Effector memory CD4-positive, alpha-beta T cell (primary cell): ENCODE measurements around the gene DNAJC4.

Experiments
- DNase-seq, 3 donors: peaks; one replicate each; pipeline ENCODE4 v3.0.0-alpha.2; 2020
- H3K27ac ChIP-seq: 2 replicates; pipeline ENCODE4 v1.7.0; 2013; ENCODE audit warnings: mild to moderate bottlenecking, low read length, moderate library complexity; ENCODE audit not compliant: insufficient read depth, poor library complexity, severe bottlenecking
- H3K27me3 ChIP-seq: replicated peaks from 2 replicates; pipeline ENCODE4 v1.7.0; 2013; ENCODE audit warnings: mild to moderate bottlenecking, low read length; ENCODE audit not compliant: insufficient read depth, control insufficient read depth, poor library complexity, severe bottlenecking
- H3K36me3 ChIP-seq: 2 replicates; pipeline ENCODE4 v1.7.0; 2013; ENCODE audit warnings: mild to moderate bottlenecking, low read length, moderate library complexity; ENCODE audit not compliant: control insufficient read depth, insufficient read depth
- H3K4me1 ChIP-seq: 2 replicates; pipeline ENCODE4 v1.7.0; 2013; ENCODE audit warnings: low read length, mild to moderate bottlenecking; ENCODE audit not compliant: control insufficient read depth, insufficient read depth, poor library complexity, severe bottlenecking
- H3K4me3 ChIP-seq: 2 replicates; pipeline ENCODE4 v1.7.0; 2013; ENCODE audit warnings: low read length, low read depth, mild to moderate bottlenecking; ENCODE audit not compliant: insufficient read depth, poor library complexity, severe bottlenecking
- H3K9me3 ChIP-seq: 2 replicates; pipeline ENCODE4 v1.7.0; 2013; ENCODE audit warnings: mild to moderate bottlenecking, low read length, moderate library complexity; ENCODE audit not compliant: control insufficient read depth

Gene DNAJC4

DNA sequence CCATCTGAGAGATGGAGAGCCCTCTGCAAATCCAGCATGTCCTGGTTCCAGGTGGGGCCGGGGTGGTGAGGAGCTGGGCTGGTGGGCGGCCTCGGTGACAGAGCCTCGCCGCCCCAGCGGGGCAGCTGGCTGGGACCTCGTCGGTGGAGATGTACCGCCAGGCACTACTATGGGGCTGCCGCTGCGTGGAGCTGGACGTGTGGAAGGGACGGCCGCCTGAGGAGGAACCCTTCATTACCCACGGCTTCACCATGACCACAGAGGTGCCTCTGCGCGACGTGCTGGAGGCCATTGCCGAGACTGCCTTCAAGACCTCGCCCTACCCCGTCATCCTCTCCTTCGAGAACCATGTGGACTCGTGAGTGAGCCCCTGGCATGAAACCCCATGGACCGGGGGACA lies 28.0 kb downstream of the DNAJC4 start:
- Histone ChIP-seq H3K4me3 (no peak overlapping the region), H3K36me3 (no peaks in the 10 kb centered on the region), H3K4me1 (no peaks in the 10 kb centered on the region), H3K9me3 (no peaks in the 10 kb centered on the region), H3K27ac (no peak overlapping the region), H3K27me3 (no peaks in the 10 kb centered on the region)
- DNase-seq: no peak

DNA sequence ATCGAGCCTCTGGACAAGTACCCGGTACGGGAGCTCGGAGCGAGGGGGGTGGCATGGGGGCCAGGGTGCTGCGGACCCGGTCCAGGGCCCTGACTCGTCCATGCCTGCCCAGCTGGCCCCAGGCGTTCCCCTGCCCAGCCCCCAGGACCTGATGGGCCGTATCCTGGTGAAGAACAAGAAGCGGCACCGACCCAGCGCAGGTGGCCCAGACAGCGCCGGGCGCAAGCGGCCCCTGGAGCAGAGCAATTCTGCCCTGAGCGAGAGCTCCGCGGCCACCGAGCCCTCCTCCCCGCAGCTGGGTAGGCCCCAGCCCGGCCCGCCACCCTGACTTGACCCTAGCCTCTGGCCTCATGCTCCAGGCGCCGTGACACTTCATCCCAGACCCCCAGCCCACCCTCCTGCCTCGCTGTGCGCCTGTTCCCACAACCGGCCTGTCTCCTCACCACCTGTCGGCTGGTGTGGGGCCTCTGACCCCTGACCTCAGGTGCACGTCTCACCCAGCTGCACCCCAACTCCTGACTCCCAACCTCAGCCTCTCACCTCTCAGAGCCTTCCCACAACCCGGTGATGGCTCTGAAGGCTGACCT lies 28.7 kb downstream of the DNAJC4 start:
- no peaks in the 10 kb centered on the region for H3K4me1 ChIP-seq
- no peaks in the 10 kb centered on the region for H3K9me3 ChIP-seq
- peaks cover 5% of the 10 kb centered on the region for H3K36me3 ChIP-seq
- no peak overlapping the region for H3K4me3 ChIP-seq
- H3K27ac ChIP-seq: no peak overlapping the region
- DNase-seq: no peak
- H3K27me3 ChIP-seq: no peaks in the 10 kb centered on the region

DNA sequence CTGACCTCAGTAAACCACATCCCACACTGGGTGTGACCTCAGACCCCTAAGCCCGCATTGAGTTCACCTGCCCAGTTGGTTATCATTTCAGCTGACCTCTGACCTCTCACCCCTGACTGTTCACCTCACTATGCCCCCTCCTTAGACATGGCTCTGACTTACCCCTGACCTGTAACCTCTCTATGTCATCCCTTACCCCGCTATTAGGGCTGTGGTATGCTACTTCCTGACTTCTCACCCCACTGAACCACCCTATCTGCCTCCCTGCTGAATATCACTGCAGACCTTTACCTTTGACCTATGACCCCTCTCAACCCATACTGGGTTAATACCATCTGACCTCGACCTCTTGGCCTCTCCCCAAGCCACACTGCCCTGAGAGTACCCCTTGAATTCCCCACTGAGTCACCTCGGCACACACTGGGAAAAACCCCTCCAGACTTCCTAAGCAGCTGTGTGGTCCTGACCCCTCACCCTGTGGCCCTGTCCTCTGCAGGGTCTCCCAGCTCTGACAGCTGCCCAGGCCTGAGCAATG lies 29.3 kb downstream of the DNAJC4 start:
- H3K4me1 ChIP-seq: no peaks in the 10 kb centered on the region
- no peak overlapping the region for H3K4me3 ChIP-seq
- H3K27me3 ChIP-seq: no peaks in the 10 kb centered on the region
- H3K36me3 ChIP-seq: peaks cover 6% of the 10 kb centered on the region
- no peak overlapping the region for H3K27ac ChIP-seq
- no peaks in the 10 kb centered on the region for H3K9me3 ChIP-seq
- DNase-seq: no peak

DNA sequence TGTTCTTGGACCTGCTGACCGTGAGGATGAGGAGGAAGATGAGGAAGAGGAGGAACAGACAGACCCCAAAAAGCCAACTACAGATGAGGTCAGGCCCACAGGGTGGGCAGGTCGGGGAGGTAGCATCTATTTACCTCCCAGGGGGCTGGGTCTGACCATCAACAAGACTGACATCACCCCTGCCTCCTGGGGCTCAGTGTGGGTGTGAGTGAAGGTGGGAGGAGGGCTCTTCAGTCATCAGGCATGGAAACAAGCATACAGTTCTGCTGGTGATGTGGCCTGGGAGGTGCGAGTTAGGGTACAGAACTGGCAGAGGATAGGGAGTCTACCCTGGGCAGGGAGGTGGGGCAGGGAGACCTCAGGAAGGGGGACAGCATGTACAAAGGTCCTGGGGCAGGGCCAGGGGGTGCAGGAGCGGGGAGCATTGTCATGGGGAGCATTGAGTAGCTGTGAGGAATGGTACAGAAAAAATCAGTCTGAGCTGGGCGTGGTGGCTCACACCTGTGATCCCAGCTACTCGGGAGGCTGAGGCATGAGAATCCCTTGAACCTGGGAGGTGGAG lies 29.9 kb downstream of the DNAJC4 start:
- no peaks in the 10 kb centered on the region for H3K9me3 ChIP-seq
- no peak overlapping the region for H3K4me3 ChIP-seq
- H3K4me1 ChIP-seq: no peaks in the 10 kb centered on the region
- no peaks in the 10 kb centered on the region for H3K27me3 ChIP-seq
- no peak for DNase-seq
- no peak overlapping the region for H3K27ac ChIP-seq
- peaks cover 6% of the 10 kb centered on the region for H3K36me3 ChIP-seq

DNA sequence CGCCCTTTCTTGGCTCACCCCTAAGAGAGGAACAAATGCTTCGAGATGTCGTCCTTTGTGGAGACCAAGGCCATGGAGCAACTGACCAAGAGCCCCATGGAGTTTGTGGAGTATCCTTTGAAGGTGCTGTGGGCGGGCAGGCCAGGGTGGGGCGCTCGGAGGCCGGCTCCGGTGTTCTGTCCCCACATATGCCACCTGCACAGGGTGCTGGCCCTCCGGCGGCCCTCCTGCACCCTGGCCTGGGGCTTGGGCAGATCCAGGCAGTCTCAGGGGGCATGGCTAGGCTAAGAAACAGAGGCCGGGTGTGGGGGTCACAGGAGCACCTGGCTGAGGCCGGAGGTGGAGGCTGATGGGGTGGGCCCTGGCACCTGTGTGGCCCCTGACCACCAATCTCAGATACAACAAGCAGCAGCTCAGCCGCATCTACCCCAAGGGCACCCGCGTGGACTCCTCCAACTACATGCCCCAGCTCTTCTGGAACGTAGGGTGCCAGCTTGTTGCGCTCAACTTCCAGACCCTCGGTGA lies 31.3 kb downstream of the DNAJC4 start:
- Histone ChIP-seq H3K27ac (no peak overlapping the region), H3K36me3 (peaks cover 6% of the 10 kb centered on the region), H3K27me3 (no peaks in the 10 kb centered on the region), H3K9me3 (no peaks in the 10 kb centered on the region), H3K4me1 (no peaks in the 10 kb centered on the region), H3K4me3 (no peak overlapping the region)
- no peak for DNase-seq

DNA sequence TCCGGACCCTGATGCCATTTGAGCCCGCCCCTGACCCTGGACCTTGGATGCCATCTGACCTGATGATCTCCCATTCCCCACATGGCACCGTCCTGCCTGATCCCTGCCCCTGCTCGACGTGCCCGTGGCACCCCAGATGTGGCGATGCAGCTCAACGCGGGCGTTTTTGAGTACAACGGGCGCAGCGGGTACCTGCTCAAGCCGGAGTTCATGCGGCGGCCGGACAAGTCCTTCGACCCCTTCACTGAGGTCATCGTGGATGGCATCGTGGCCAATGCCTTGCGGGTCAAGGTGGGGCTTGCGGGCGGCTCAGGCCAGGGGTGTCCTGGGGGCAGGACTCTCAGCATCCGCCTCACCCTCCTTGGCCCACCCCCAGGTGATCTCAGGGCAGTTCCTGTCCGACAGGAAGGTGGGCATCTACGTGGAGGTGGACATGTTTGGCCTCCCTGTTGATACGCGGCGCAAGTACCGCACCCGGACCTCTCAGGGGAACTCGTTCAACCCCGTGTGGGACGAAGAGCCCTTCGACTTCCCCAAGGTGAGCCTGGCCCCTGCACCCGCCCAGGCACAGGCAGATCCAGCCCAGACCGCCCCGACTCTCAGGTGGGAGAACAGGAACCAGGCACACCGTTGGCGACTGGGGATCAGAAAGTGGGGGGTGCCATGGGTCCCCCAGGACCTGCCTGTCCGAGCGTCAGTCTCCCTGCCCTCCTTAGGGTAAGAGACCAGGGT lies 32.1 kb downstream of the DNAJC4 start:
- Histone ChIP-seq H3K4me1 (no peaks in the 10 kb centered on the region), H3K27me3 (no peaks in the 10 kb centered on the region), H3K4me3 (no peak overlapping the region), H3K36me3 (peaks cover 6% of the 10 kb centered on the region), H3K9me3 (no peaks in the 10 kb centered on the region), H3K27ac (no peak overlapping the region)
- no peak for DNase-seq

DNA sequence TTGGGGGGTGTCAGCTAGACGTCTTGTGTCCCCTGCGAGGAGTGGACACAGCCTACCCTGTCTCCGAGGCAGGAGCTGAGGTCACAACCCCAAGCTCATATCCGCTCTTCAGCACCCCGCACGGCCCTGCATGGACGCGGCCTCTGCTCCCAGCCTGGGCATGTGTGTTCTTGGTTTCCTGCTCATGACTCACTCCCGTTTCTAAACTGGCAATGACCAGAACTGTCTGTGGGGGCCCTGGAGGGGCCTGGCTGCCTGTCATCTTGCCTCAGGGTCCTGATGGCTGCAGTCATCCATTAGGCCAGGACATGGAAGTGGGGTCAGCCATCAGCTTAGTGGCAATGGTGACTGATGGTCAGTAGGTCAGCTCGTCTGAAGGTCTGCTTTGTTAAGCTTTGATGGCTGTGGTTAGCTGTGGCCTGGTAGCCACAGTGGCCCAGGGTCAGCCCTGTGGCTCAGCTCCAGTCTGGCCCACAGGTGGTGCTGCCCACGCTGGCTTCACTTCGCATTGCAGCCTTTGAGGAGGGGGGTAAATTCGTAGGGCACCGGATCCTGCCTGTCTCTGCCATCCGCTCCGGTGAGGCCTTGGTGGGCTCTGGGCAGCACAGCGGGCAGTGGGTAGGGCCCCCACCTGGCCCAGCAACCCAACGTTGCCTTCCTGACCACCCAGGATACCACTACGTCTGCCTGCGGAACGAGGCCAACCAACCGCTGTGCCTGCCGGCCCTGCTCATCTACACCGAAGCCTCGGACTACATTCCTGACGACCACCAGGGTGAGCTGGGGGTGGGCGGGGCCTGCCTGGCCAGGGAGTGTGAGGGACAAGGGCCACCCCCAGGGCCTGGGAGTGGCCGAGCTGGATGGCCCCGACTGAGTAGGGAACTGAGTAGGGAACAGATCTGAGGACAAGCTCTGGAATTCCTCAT lies 32.9 kb downstream of the DNAJC4 start:
- Histone ChIP-seq H3K4me1 (no peaks in the 10 kb centered on the region), H3K27ac (no peak overlapping the region), H3K36me3 (peaks cover 6% of the 10 kb centered on the region), H3K9me3 (no peaks in the 10 kb centered on the region), H3K4me3 (no peak overlapping the region), H3K27me3 (no peaks in the 10 kb centered on the region)
- no peak for DNase-seq

DNA sequence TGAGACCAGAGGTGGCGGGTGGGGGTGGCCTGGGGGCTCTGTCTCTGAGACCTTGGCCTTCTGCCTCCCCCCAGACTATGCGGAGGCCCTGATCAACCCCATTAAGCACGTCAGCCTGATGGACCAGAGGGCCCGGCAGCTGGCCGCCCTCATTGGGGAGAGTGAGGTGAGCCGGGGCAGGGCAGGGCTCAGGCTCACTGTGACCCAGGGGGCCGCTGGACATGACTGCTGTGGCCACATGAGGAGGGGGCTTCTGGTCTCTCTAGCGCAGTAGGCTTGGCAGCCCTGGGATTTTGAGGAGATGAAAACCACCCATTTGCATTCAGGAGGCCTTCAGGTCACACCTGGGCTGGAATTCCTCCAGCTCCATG lies 33.6 kb downstream of the DNAJC4 start:
- Histone ChIP-seq H3K36me3 (peaks cover 6% of the 10 kb centered on the region), H3K9me3 (no peaks in the 10 kb centered on the region), H3K4me1 (peaks cover 6% of the 10 kb centered on the region), H3K27ac (no peak overlapping the region), H3K27me3 (no peaks in the 10 kb centered on the region), H3K4me3 (no peak overlapping the region)
- no peak for DNase-seq

DNA sequence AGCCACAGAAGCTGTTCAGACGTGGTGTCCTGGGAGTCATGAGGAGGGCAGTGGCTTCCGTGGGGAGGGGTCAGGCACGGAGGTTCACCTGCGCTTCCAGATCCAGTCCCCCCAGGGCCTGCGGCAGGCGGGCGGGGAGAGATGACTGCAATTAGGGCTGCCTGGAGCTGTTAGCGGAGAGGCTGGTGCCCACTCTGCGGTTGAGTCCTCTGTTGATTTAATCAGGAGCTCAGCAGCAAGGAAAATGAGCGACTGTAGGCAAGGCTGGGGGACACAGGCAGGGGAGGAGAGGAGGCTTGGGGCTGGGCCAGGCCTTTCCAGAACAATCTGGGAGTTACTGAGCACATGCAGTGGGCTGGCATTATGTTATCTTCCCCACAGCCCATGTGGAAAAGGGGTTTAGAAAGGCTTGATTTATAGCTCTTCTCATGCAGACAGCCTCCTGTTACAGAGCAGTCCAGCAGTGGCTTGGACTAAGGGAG lies 34.1 kb downstream of the DNAJC4 start:
- Histone ChIP-seq H3K4me1 (peaks cover 8% of the 10 kb centered on the region), H3K36me3 (peaks cover 6% of the 10 kb centered on the region), H3K27me3 (no peaks in the 10 kb centered on the region), H3K27ac (no peak overlapping the region), H3K4me3 (no peak overlapping the region), H3K9me3 (no peaks in the 10 kb centered on the region)
- DNase-seq: no peak
